Mesenchymal stem cell (in vitro differentiated cells and primary cell): ENCODE results near the gene OR10D3.

Experiments
- DNase-seq: peaks from one replicate; pipeline ENCODE4 v3.0.0-alpha.2; 2013
- H2AFZ ChIP-seq: one replicate; pipeline ENCODE4 v1.6.1; 2013; ENCODE audit warnings: low read depth, mild to moderate bottlenecking, control low read depth, inconsistent platforms, low read length, moderate library complexity
- H2AK5ac ChIP-seq: 2 replicates; pipeline ENCODE4 v1.6.1; 2013; ENCODE audit warnings: low read length, moderate library complexity, mild to moderate bottlenecking, inconsistent platforms; ENCODE audit not compliant: severe bottlenecking
- H2BK120ac ChIP-seq: one replicate; pipeline ENCODE4 v1.6.1; 2013; ENCODE audit warnings: low read depth, mild to moderate bottlenecking, inconsistent platforms, low read length, moderate library complexity
- H2BK12ac ChIP-seq, 2 experiments: one replicate each; pipeline ENCODE4 v1.6.1; 2013; ENCODE audit warnings: inconsistent platforms in 2 of 2, low read length in 2 of 2, mild to moderate bottlenecking in 2 of 2, moderate library complexity in 2 of 2, control low read depth in 1 of 2
- H2BK15ac ChIP-seq: one replicate; pipeline ENCODE4 v1.6.1; 2013; ENCODE audit warnings: mild to moderate bottlenecking, low read depth, inconsistent platforms; ENCODE audit not compliant: poor library complexity, severe bottlenecking
- H2BK5ac ChIP-seq: 2 replicates; pipeline ENCODE4 v1.6.1; 2013; ENCODE audit warnings: low read depth, mild to moderate bottlenecking, low read length, control low read depth, inconsistent platforms; ENCODE audit not compliant: poor library complexity, severe bottlenecking
- H3K14ac ChIP-seq, 2 experiments: one replicate each; pipeline ENCODE4 v1.6.1; 2013; ENCODE audit warnings: inconsistent platforms in 2 of 2, low read length in 2 of 2, control low read depth in 1 of 2, mild to moderate bottlenecking in 1 of 2, moderate library complexity in 1 of 2
- H3K18ac ChIP-seq, 2 experiments: one replicate each; pipeline ENCODE4 v1.6.1; 2013; ENCODE audit warnings: inconsistent platforms in 2 of 2, low read length in 2 of 2, control low read depth in 1 of 2, low read depth in 1 of 2, mild to moderate bottlenecking in 1 of 2
- H3K23ac ChIP-seq, 2 experiments: one replicate each; pipeline ENCODE4 v1.6.1; 2013; ENCODE audit warnings: inconsistent platforms in 2 of 2, low read length in 2 of 2, mild to moderate bottlenecking in 2 of 2, moderate library complexity in 2 of 2, control low read depth in 1 of 2
- H3K27ac ChIP-seq: 2 replicates; pipeline ENCODE4 v1.5.1; 2013; ENCODE audit warnings: mild to moderate bottlenecking, moderate library complexity, low read length, control low read depth, inconsistent platforms; ENCODE audit not compliant: poor library complexity, severe bottlenecking
- H3K27me3 ChIP-seq, 2 experiments: 2 replicates each; pipeline versions ENCODE4 v1.6.1 to v1.7.0; 2013; ENCODE audit warnings: low read length in 2 of 2, mild to moderate bottlenecking in 2 of 2, moderate library complexity in 2 of 2, control low read depth in 1 of 2, inconsistent platforms in 1 of 2; ENCODE audit not compliant: control insufficient read depth in 1 of 2, insufficient read depth in 1 of 2
- H3K36me3 ChIP-seq, 2 experiments: 2 replicates each; pipeline versions ENCODE4 v1.6.1 to v1.7.0; 2013; ENCODE audit warnings: low read length in 2 of 2, control low read depth in 1 of 2, inconsistent platforms in 1 of 2, low read depth in 1 of 2, mild to moderate bottlenecking in 1 of 2; ENCODE audit not compliant: insufficient read depth in 2 of 2, control insufficient read depth in 1 of 2
- H3K4ac ChIP-seq, 2 experiments: one replicate each; pipeline ENCODE4 v1.6.1; 2013; ENCODE audit warnings: inconsistent platforms in 2 of 2, low read length in 2 of 2, mild to moderate bottlenecking in 2 of 2, moderate library complexity in 2 of 2, control low read depth in 1 of 2, low read depth in 1 of 2
- H3K4me1 ChIP-seq: 2 replicates; pipeline ENCODE4 v1.6.1; 2013; ENCODE audit warnings: low read depth, low read length, control low read depth; ENCODE audit not compliant: control insufficient read depth, insufficient read depth
- H3K4me2 ChIP-seq: 2 replicates; pipeline ENCODE4 v1.6.1; 2013; ENCODE audit warnings: low read length, mild to moderate bottlenecking, inconsistent platforms; ENCODE audit not compliant: poor library complexity, severe bottlenecking
- H3K4me3 ChIP-seq, 2 experiments: 2 replicates each; pipeline versions ENCODE4 v1.5.1 to v1.7.0; 2013; ENCODE audit warnings: low read length in 2 of 2, mild to moderate bottlenecking in 2 of 2, control low read depth in 1 of 2, low read depth in 1 of 2; ENCODE audit not compliant: insufficient read depth in 1 of 2
- H3K79me1 ChIP-seq: replicated peaks from 2 replicates; pipeline ENCODE4 v1.6.1; 2013; ENCODE audit warnings: mild to moderate bottlenecking, control low read depth, low read length, inconsistent platforms; ENCODE audit not compliant: poor library complexity, severe bottlenecking
- H3K9ac ChIP-seq: 2 replicates; pipeline ENCODE4 v1.7.0; 2013; ENCODE audit warnings: mild to moderate bottlenecking, low read length, moderate library complexity
- H3K9me3 ChIP-seq: 2 replicates; pipeline ENCODE4 v1.7.0; 2013; ENCODE audit warnings: mild to moderate bottlenecking, low read length; ENCODE audit not compliant: control insufficient read depth
- H4K8ac ChIP-seq: one replicate; pipeline ENCODE4 v1.6.1; 2013; ENCODE audit warnings: inconsistent platforms, mild to moderate bottlenecking, low read length, moderate library complexity
- H4K91ac ChIP-seq: one replicate; pipeline ENCODE4 v1.6.1; 2013; ENCODE audit warnings: mild to moderate bottlenecking, low read length, inconsistent platforms
- WGBS: methylation state at CpG from one replicate; pipeline ENCODE4 v1.1.7; 2013; ENCODE audit warnings: mixed read lengths; 5-methylcytosine and 5-hydroxymethylcytosine counted together

The OR10D3 gene

GRCh38 chr11:124172101-124172500 lies 11.0 kb upstream of the OR10D3 start:
- Histone ChIP-seq H3K18ac (no peak overlapping the region), H3K27ac (no peak overlapping the region), H3K4me3 (no peak overlapping the region), H4K8ac (no peak overlapping the region), H3K79me1 (no peaks in the 10 kb centered on the region), H3K36me3 (no peaks in the 10 kb centered on the region), H4K91ac (no peak overlapping the region), H3K9me3 (no peaks in the 10 kb centered on the region), H3K9ac (no peak overlapping the region), H2BK12ac (no peak overlapping the region), H2BK15ac (no peak overlapping the region), H2AK5ac (no peak overlapping the region), H3K4me2 (no peak overlapping the region), H3K23ac (no peak overlapping the region), H2BK5ac (no peak overlapping the region), H2BK120ac (no peak overlapping the region), H3K27me3 (no peaks in the 10 kb centered on the region), H3K4me1 (no peaks in the 10 kb centered on the region), H2AFZ (no peak overlapping the region), H3K14ac (no peak overlapping the region), H3K4ac (no peak overlapping the region)
- 80% methylated on average over 3 of the region's 6 CpGs for WGBS
- DNase-seq, result no peak

GRCh38 chr11:124172599-124172998 lies 10.5 kb upstream of the OR10D3 start:
- Histone ChIP-seq H3K4ac (no peak overlapping the region), H2AK5ac (no peak overlapping the region), H3K4me2 (no peak overlapping the region), H2BK15ac (no peak overlapping the region), H3K27ac (no peak overlapping the region), H3K14ac (no peak overlapping the region), H3K9ac (no peak overlapping the region), H3K27me3 (no peaks in the 10 kb centered on the region), H3K4me3 (no peak overlapping the region), H2BK5ac (no peak overlapping the region), H3K79me1 (no peaks in the 10 kb centered on the region), H2AFZ (no peak overlapping the region), H2BK12ac (no peak overlapping the region), H2BK120ac (no peak overlapping the region), H3K18ac (no peak overlapping the region), H4K8ac (no peak overlapping the region), H3K4me1 (no peaks in the 10 kb centered on the region), H3K36me3 (no peaks in the 10 kb centered on the region), H4K91ac (no peak overlapping the region), H3K9me3 (no peaks in the 10 kb centered on the region), H3K23ac (no peak overlapping the region)
- WGBS, result 100% methylated on average over 1 of the region's 1 CpG
- DNase-seq, result no peak

- WGBS, result no CpG with 5 or more reads among the region's 4 CpGs
- Histone ChIP-seq H2AK5ac (no peak overlapping the region), H3K14ac (no peak overlapping the region)
Measured at GRCh38 chr11:124174001-124174583, 9.1 kb upstream of the OR10D3 start.

DNA sequence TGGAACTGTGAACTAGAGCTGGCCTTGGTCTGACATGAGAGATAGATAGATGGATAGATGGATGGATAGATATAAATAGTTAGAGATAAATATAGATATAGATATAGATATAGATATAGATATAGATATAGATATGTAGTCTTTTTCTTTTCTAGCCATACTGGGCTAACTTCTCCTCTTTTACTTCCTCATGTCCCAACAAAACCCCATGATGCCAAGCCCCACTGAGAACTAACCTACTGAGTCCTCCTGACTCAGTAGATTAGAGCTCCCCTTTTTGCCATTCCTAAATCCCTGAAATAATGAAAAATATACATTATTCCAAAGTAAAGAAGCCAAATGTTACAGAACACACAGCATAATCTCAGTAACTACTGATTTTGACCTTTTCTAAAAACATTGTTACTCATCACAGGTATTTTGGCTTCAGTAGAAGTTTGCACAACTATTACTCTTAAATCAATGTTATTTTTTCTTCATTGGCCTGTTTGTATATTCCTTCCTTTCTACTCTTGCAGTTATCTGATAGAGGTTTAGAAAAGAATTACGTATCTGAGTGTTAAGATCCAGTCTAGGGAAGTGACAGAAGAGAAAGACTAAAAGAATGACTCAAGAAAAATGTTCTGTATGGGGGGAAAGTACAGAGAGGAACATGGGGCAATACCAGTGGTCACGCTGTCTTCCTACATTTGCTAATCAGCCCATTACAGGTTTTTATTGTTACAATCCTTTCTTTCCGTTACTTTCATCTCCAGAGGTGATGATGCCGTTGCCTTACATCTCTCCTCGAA lies 6.0 kb upstream of the OR10D3 start:
- no peak for DNase-seq
- Histone ChIP-seq H3K4ac (no peak overlapping the region), H3K9ac (no peak overlapping the region), H4K91ac (no peak overlapping the region), H4K8ac (no peak overlapping the region), H3K9me3 (no peaks in the 10 kb centered on the region), H3K79me1 (no peaks in the 10 kb centered on the region), H2AK5ac (no peak overlapping the region), H3K27ac (no peak overlapping the region), H3K14ac (no peak overlapping the region), H2BK15ac (no peak overlapping the region), H3K4me3 (no peak overlapping the region), H3K36me3 (no peaks in the 10 kb centered on the region), H2BK12ac (no peak overlapping the region), H2AFZ (no peak overlapping the region), H3K18ac (no peak overlapping the region), H3K4me1 (no peaks in the 10 kb centered on the region), H2BK5ac (no peak overlapping the region), H2BK120ac (no peak overlapping the region), H3K4me2 (no peak overlapping the region), H3K27me3 (no peaks in the 10 kb centered on the region), H3K23ac (no peak overlapping the region)
- 95% methylated on average over 4 of the region's 5 CpGs for WGBS

More at GRCh38 chr11:124174001-124174583, 9.1 kb upstream of the OR10D3 start:
- H3K79me1 ChIP-seq, result no peaks in the 10 kb centered on the region
- no peak overlapping the region for H2BK120ac ChIP-seq
- no peak overlapping the region for H3K4me3 ChIP-seq
- no peak overlapping the region for H4K8ac ChIP-seq
- H2BK5ac ChIP-seq, result no peak overlapping the region
- no peak overlapping the region for H3K9ac ChIP-seq
- H4K91ac ChIP-seq, result no peak overlapping the region
- no peaks in the 10 kb centered on the region for H3K27me3 ChIP-seq
- H2AFZ ChIP-seq, result no peak overlapping the region
- H2BK15ac ChIP-seq, result no peak overlapping the region
- H3K4me2 ChIP-seq, result no peak overlapping the region
- H2BK12ac ChIP-seq, result no peak overlapping the region
- H3K36me3 ChIP-seq, result no peaks in the 10 kb centered on the region
- no peaks in the 10 kb centered on the region for H3K9me3 ChIP-seq
- no peak overlapping the region for H3K4ac ChIP-seq
- no peak overlapping the region for H3K23ac ChIP-seq
- peak; percentile 89 for DNase-seq
- no peak overlapping the region for H3K27ac ChIP-seq
- no peak overlapping the region for H3K18ac ChIP-seq
- H3K4me1 ChIP-seq, result no peaks in the 10 kb centered on the region
